Immature natural killer cell (primary cell): Measurements from ENCODE around the gene IQCE. TPM values are rescaled to one million over a fixed set of nuclear protein-coding genes. Genes with fewer than 3 reads are reported as not detected.
"Not testable (repeated sequence)": the region's sequence is repeated elsewhere in the genome, so short reads cannot be mapped to it uniquely, and the experiment has no call there.

Experiments used
- DNase-seq, 3 donors: peaks; one replicate each; pipeline ENCODE4 v3.0.0; 2022; ENCODE audit warnings: mixed read lengths in 1 of 3
- H3K27ac Mint-ChIP-seq, 6 donors: one replicate each; pipeline ENCODE4 v1.8.0; 2020; ENCODE audit warnings: mixed read lengths in 6 of 6, mild to moderate bottlenecking in 5 of 6, inconsistent platforms in 4 of 6, moderate library complexity in 3 of 6
- H3K27me3 Mint-ChIP-seq, 3 donors: one replicate each; pipeline ENCODE4 v1.8.0; 2020 to 2021; ENCODE audit warnings: low read depth in 3 of 3, mild to moderate bottlenecking in 3 of 3, mixed read lengths in 3 of 3, moderate library complexity in 3 of 3, inconsistent platforms in 1 of 3
- H3K36me3 Mint-ChIP-seq, 3 donors: one replicate each; pipeline ENCODE4 v1.8.0; 2020; ENCODE audit warnings: mixed read lengths in 3 of 3, inconsistent platforms in 2 of 3, mild to moderate bottlenecking in 2 of 3
- H3K4me1 Mint-ChIP-seq, 2 donors: one replicate each; pipeline ENCODE4 v1.8.0; 2020; ENCODE audit warnings: inconsistent platforms in 2 of 2, mild to moderate bottlenecking in 2 of 2, mixed read lengths in 2 of 2, moderate library complexity in 1 of 2
- H3K4me3 Mint-ChIP-seq, 5 donors: one replicate each; pipeline ENCODE4 v1.8.0; 2020; ENCODE audit warnings: mild to moderate bottlenecking in 5 of 5, mixed read lengths in 5 of 5, inconsistent platforms in 3 of 5, moderate library complexity in 3 of 5
- H3K9me3 Mint-ChIP-seq, 6 donors: one replicate each; pipeline ENCODE4 v1.8.0; 2020; ENCODE audit warnings: mild to moderate bottlenecking in 6 of 6, mixed read lengths in 6 of 6, inconsistent platforms in 4 of 6, moderate library complexity in 3 of 6
- polyA plus RNA-seq, 3 donors: library from polyadenylated mRNA; unstranded; fragments of 300-500 nt; fragmentation: Illumina TruSeq; gene quantifications; one replicate each; pipeline ENCODE4 v1.2.3, GENCODE V29; 2021

The IQCE gene
- polyA plus RNA-seq, 3 donors from 2014 or later, result 1.9 to 4.2 TPM; not detected in 1

- H3K4me1 Mint-ChIP-seq, result peaks cover 55 to 57% of the 10 kb centered on the region in 2 donors
- H3K9me3 Mint-ChIP-seq, result no peaks in the 10 kb centered on the region
- H3K4me3 Mint-ChIP-seq, result no peak overlapping the region
- no peak for DNase-seq
- H3K27ac Mint-ChIP-seq, result peak overlapping the region in 2 of 6 donors; percentile 17 to 57
- peaks cover 22 to 57% (median 55%) of the 10 kb centered on the region in 3 donors for H3K27me3 Mint-ChIP-seq
- H3K36me3 Mint-ChIP-seq, result peaks cover 4 to 5% (median 5%) of the 10 kb centered on the region in 3 donors
Observed at GRCh38 chr7:2524808-2525657, 33.7 kb upstream of the IQCE start.

GRCh38 chr7:2525658-2526630 lies 32.8 kb upstream of the IQCE start:
- DNase-seq, result no peak
- H3K9me3 Mint-ChIP-seq, result no peaks in the 10 kb centered on the region
- H3K27me3 Mint-ChIP-seq, result peaks cover 23 to 57% (median 55%) of the 10 kb centered on the region in 3 donors
- peak overlapping the region in 3 of 5 donors; percentile 33 to 44 (median 35) for H3K4me3 Mint-ChIP-seq
- H3K36me3 Mint-ChIP-seq, result peaks cover 4 to 5% (median 5%) of the 10 kb centered on the region in 3 donors
- H3K27ac Mint-ChIP-seq, result peak overlapping the region in 3 of 6 donors; percentile 40 to 75 (median 51)
- H3K4me1 Mint-ChIP-seq, result peaks cover 59 to 67% of the 10 kb centered on the region in 2 donors

- H3K9me3 Mint-ChIP-seq, result no peaks in the 10 kb centered on the region
- peak overlapping the region in 3 of 5 donors; percentile 21 to 76 (median 59) for H3K4me3 Mint-ChIP-seq
- H3K4me1 Mint-ChIP-seq, result peaks cover 57 to 68% of the 10 kb centered on the region in 2 donors
- DNase-seq, result no peak
- H3K36me3 Mint-ChIP-seq, result peaks cover 3 to 5% (median 4%) of the 10 kb centered on the region in 3 donors
- H3K27ac Mint-ChIP-seq, result peak overlapping the region; percentile 90 to 98 (median 96)
- H3K27me3 Mint-ChIP-seq, result peaks cover 22 to 60% (median 51%) of the 10 kb centered on the region in 3 donors
Observed at GRCh38 chr7:2526659-2527504, 31.9 kb upstream of the IQCE start.

GRCh38 chr7:2527505-2528467 lies 31.0 kb upstream of the IQCE start:
- Mint-ChIP-seq H3K4me1 (peaks cover 48 to 64% of the 10 kb centered on the region in 2 donors), H3K36me3 (peaks cover 0 to 5% (median 4%) of the 10 kb centered on the region in 3 donors), H3K27me3 (peaks cover 18 to 58% (median 47%) of the 10 kb centered on the region in 3 donors), H3K4me3 (peak overlapping the region; percentile 59 to 78 (median 73)), H3K27ac (peak overlapping the region; percentile 90 to 98 (median 96)), H3K9me3 (no peaks in the 10 kb centered on the region)
- peak in 1 of 3 donors; percentile 56 for DNase-seq

- Mint-ChIP-seq H3K4me3 (peak overlapping the region; percentile 52 to 83 (median 82)), H3K4me1 (peaks cover 42 to 57% of the 10 kb centered on the region in 2 donors), H3K36me3 (peaks cover 0 to 5% (median 4%) of the 10 kb centered on the region in 3 donors), H3K27ac (peak overlapping the region; percentile 92 to 98 (median 97)), H3K9me3 (no peaks in the 10 kb centered on the region), H3K27me3 (peaks cover 18 to 53% (median 44%) of the 10 kb centered on the region in 3 donors)
- no peak for DNase-seq
Observed at GRCh38 chr7:2528481-2529095, 30.2 kb upstream of the IQCE start.

- Mint-ChIP-seq H3K27me3 (peaks cover 18 to 51% (median 44%) of the 10 kb centered on the region in 3 donors), H3K27ac (peak overlapping the region; percentile 92 to 98 (median 97)), H3K36me3 (peaks cover 0 to 5% (median 4%) of the 10 kb centered on the region in 3 donors), H3K4me1 (peaks cover 42 to 51% of the 10 kb centered on the region in 2 donors), H3K9me3 (no peaks in the 10 kb centered on the region), H3K4me3 (peak overlapping the region; percentile 78 to 83 (median 82))
- DNase-seq, result peak; percentile 74 to 77 (median 76)
Observed at GRCh38 chr7:2529161-2530070, 29.4 kb upstream of the IQCE start.

- peaks cover 18 to 45% (median 45%) of the 10 kb centered on the region in 3 donors for H3K27me3 Mint-ChIP-seq
- peaks cover 42 to 51% of the 10 kb centered on the region in 2 donors for H3K4me1 Mint-ChIP-seq
- H3K36me3 Mint-ChIP-seq, result peaks cover 0 to 5% (median 4%) of the 10 kb centered on the region in 3 donors
- H3K9me3 Mint-ChIP-seq, result no peaks in the 10 kb centered on the region
- H3K27ac Mint-ChIP-seq, result peak overlapping the region; percentile 92 to 98 (median 97)
- H3K4me3 Mint-ChIP-seq, result peak overlapping the region; percentile 78 to 83 (median 82)
- peak; percentile 83 to 85 (median 84) for DNase-seq
Observed at GRCh38 chr7:2530071-2530987, 28.4 kb upstream of the IQCE start.

- Mint-ChIP-seq H3K27me3 (peaks cover 16 to 43% (median 41%) of the 10 kb centered on the region in 3 donors), H3K27ac (peak overlapping the region; percentile 92 to 98 (median 97)), H3K4me3 (peak overlapping the region; percentile 78 to 83 (median 82)), H3K4me1 (peaks cover 42 to 51% of the 10 kb centered on the region in 2 donors)
- not testable (repeated sequence) for H3K36me3 Mint-ChIP-seq, DNase-seq, H3K9me3 Mint-ChIP-seq
Observed at GRCh38 chr7:2530994-2531795, 27.6 kb upstream of the IQCE start.

GRCh38 chr7:2531796-2532110 lies 27.0 kb upstream of the IQCE start:
- not testable (repeated sequence) for H3K4me3 Mint-ChIP-seq
- Mint-ChIP-seq H3K27ac (peak overlapping the region in 1 of 6 donors; percentile 77), H3K27me3 (peaks cover 19 to 44% (median 41%) of the 10 kb centered on the region in 3 donors)

More at GRCh38 chr7:2531796-2532110, 27.0 kb upstream of the IQCE start:
- H3K9me3 Mint-ChIP-seq, DNase-seq, H3K36me3 Mint-ChIP-seq: not testable (repeated sequence)
- H3K4me1 Mint-ChIP-seq, result peaks cover 42 to 51% of the 10 kb centered on the region in 2 donors
